Measurements from ENCODE around the gene RASL12.
A peak's percentile ranks its signal among the peaks of the same experiment; 100 is the strongest.
"Not testable (repeated sequence)": the region's sequence is repeated elsewhere in the genome, so short reads cannot be mapped to it uniquely, and the experiment has no call there.

RASL12 gene

GRCh38 chr15:65054333-65055200 lies 13.2 kb downstream of the RASL12 start:
- peak; percentile 82 for DNase-seq

- no peak for DNase-seq
These were observed 14.8 kb downstream of the RASL12 start for GRCh38 chr15:65052956-65053355.

DNA sequence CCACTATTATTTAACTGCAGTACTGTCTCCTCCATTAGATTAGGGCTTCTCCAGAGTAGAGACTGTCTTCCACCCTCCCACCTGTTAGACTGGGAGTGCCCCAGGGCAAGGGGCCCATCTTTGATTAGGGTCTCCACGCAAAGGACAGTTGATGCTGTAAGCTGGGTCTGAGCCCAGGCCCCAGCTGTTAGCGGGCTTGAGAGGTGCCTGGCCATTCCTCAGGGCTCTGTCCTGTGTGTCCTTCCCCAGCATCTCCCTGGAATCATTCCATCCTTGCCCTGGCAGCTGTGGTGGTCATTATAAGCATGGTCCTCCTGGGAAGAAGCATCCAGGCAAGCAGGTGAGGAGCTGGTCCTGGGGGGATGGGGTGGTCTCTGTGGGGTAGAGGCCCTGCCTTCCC lies 16.5 kb downstream of the RASL12 start:
- DNase-seq, result no peak

DNA sequence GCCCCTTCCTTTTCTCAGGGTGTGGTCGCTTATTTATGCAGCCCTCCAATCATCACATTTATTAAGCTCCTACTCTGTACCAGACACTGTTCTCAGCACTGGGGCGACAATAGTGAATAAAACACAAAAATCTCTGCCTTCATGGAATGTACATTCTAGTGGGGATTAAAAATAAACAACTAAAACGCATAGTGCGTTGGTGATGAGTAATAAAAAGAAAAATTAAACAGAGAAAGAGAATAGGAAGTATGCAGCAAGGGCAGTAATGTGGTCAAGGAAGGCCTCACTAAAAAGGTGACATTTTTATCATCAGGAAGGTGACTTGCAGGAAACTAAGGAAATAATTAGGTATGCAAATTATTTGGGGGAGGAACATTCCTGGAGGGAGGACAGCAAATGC lies 17.5 kb downstream of the RASL12 start:
- DNase-seq, result no peak

DNA sequence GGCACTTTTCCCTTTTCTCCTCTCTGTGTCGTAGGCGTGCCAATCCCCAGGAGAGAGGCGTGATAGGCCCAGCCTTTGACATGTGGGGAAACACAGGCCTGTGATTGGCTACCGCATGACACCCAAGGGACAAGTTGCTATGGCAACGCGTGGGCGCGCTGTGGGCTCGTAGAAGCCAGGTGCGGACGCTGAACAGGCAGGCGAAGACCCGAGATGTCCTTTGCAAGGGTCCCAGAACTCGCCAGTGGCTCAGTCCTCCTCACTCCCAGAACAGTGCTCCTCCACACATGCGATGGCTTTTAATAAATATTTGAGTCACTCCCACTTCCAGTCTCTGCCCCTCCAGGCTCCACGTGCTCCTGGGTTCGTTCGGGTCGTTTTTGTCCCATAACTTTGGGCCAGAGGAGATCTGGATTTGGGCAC lies 18.4 kb downstream of the RASL12 start:
- DNase-seq, result peak; percentile 88

- no peak for DNase-seq
These were observed 19.6 kb downstream of the RASL12 start for GRCh38 chr15:65048241-65048640.

DNA sequence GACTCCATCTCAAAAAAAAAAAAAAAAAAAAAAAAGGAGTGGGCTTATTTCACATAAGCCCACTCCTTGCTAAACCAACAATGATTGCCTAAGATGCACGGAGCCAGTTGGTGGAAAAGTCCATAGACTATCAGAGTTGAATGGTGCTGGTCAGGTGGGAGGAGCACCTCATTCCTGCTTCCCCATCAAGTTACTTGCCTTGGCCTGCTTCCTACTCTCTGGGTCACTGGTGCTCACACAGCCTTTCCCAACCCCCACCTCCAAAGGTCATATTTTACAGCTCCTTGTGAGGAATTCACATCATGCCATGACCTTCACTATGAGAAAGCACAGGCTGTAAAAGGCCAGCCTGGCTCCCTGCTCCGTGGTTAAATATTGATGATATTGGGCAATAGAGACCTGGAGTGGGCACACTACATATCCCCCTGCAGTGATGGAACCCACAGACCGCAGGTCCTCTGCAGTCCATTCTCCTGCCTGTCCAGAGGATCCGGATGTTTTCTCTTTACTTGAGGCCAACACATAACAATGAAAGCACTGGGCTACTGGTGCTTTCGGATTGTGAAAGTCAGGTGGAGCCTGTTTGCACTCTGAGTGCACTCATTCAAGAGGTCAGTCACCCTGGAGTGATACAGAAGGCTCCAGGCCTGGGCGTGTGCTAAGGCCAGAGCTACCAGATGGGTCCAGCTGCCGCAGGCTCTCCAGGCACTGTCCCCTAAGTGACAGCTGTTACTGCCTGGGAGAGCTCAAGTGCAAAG lies 22.9 kb downstream of the RASL12 start, which contains the start of gene SLC51B:
TSS of gene SLC51B (plus strand) at position 664 of the 758 bp plus-strand sequence. CDS start 4,618 bp downstream, outside the sequence.
- no peak for DNase-seq

DNA sequence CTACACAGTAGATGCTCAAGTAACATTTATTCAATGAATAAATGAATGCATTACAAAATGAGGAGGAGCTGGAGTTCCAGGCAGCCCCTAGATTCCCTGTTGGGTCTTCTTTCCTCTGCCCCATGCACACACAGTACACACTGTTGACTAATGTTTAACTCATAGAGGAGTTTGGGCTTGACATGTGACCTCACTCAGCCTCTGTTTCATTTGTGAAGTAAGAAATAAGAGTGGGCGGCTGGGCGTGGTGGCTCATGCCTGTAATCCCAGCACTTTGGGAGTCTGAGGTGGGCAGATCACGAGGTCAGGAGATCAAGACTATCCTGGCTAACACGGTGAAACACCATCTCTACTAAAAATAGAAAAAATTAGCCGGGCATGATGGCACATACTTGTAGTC lies 23.6 kb downstream of the RASL12 start:
- not testable (repeated sequence) for DNase-seq

DNA sequence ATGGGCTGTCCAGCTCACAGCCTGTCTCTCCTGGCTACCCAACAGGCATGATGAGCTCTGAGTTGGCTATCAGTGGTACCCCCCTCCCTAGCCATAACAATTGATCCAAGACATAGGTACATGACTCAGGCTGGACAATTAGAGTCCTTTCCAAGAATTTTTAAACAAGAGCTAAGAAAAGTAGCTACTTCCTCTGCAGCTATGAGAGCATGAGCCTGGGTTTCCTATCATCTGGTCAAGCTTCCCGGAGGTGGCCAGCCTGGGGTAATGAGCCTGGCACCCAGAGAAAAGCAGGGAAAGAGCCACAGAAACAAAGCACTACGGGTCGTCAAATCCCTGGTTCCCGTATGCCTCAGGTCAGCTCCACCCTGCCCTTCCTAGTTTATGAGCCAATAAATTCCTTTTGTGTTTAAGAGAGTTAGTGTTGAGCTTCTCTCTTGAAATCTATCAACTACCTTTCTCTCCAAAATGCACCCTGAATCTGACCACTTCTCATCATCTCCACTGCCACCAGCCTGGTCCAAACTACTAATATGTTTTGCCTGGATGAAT lies 24.9 kb downstream of the RASL12 start:
- DNase-seq, result no peak

DNA sequence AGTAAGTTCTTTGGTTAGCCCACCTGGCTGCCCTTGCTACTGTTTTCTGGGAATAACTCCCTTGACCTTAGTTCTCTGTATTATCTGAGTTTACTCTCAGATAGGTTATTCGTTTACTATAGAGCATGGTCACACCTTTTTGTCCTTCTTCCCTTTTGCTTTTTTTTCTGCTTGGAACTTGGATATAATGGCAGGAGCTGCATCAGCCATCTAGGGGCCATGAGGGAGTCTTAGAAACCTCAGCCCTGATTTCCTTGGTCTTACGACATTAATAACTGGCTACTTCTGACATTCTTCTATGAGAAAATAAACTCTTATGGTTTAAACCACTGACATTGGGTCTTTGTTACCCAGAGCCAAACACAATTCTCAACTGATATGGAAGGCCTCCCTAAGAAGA lies 26.0 kb downstream of the RASL12 start:
- no peak for DNase-seq

DNA sequence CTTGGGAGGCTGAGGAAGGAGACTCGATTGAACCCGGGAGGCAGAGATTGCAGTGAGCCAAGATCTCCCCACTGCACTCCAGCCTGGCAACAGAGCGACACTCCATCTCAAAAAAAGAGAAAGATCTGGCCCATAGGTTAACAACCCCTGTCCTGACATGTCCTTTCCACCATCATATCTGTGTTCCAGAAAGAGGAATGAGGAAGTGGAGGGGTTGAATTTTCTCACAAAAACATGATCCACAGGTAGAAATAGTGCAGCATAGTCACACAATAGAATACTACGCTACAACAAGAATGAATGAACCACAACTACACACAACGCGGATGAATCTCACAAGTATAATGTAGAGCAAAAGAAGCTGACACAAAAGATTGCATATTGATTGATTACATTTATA lies 27.3 kb downstream of the RASL12 start:
- DNase-seq, result no peak

GRCh38 chr15:65038836-65039235 lies 29.0 kb downstream of the RASL12 start:
- no peak for DNase-seq

DNA sequence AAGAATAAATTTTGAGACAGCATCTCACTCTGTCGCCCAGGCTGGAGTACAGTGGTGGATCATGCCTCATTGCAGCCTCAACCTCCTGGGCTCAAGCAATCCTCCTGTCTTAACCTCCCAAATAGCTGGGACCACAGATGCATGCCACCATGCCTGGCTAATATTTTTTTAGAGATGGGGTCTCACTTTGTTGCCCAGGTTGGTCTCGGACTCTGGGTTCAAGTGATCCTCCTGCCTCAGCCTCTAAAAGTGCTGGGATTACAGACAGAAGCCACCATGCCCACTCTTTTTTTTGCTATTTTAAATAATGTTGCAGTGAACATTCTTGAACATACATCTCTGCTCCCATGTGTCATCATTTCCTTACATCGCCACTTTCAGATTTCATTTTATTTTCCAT lies 29.4 kb downstream of the RASL12 start:
- no peak for DNase-seq

DNA sequence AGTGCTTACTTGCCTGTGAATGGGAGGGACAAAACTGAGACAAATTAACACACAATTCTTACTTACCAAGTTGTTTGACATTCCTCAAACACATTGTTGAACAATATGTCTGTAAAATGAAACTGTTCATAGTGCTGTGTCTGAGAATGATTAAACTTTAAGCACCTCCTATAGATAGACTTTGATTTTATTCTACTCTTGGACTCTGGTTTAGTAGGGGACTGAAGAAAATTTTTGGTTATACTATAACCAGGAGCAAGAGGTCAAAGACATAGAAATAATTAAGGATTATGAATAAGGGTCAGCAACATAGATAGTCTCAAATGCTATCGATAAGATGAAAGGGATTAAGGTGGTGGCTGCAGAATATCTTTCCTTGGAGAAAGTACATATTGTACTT lies 30.5 kb downstream of the RASL12 start:
- DNase-seq, result no peak

DNA sequence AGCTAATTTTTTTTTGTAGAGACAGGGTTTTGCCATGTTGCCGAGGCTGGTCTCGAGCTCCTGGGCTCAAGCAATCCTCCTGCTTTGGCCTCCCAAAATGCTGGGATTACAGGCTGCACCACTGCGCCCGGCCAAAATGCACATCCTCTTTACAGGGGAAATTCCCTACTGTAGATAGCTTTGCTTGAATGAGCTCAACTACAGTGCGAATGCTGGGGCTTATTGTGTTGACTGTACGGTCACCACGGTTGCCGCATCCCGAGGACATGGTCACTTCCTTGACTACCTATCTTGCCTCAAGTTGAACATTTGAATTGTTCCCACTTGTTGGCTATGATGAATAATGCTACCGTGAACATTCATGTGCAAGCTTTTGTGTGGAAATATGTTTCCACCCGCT lies 33.1 kb downstream of the RASL12 start:
- no peak for DNase-seq

DNA sequence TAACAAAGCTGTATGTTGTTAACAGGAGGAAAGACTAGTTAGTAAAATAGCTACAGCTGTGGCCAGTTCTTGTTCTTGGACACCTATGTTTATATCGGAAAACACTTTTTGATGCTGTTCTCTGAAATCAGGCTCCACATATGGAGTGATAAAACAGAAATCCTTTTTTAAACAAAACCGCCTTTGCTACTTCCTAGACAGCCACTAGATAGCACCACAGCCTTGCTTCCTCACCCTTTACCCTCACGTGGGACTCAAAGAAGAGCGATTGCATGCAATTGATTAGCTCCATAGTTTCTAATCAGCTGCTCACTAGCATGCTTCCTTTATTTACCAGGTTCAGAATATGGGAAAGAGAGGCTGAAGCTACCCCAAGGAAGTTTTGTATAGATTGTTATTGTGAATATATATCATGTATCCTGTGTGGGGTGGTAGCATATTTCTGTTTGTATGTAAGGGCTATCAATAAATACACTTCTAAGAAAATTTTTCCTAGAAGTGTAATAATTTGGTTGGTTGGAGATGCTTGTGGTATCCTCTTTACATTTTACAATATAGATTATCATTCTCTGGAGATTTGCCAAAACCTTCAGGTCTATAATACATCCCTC lies 34.0 kb downstream of the RASL12 start:
- DNase-seq, result no peak

- peak; percentile 45 for DNase-seq
These were observed 34.8 kb downstream of the RASL12 start for GRCh38 chr15:65032801-65033537.

- no peak for DNase-seq
These were observed 38.0 kb downstream of the RASL12 start for GRCh38 chr15:65029736-65030208.

- DNase-seq, result peak; percentile 91
These were observed 38.7 kb downstream of the RASL12 start, which contains the start of gene MTFMT for GRCh38 chr15:65028921-65029735. MTFMT (minus strand) TSS chr15:65029639; CDS start chr15:65029613, 26 bp downstream.

DNA sequence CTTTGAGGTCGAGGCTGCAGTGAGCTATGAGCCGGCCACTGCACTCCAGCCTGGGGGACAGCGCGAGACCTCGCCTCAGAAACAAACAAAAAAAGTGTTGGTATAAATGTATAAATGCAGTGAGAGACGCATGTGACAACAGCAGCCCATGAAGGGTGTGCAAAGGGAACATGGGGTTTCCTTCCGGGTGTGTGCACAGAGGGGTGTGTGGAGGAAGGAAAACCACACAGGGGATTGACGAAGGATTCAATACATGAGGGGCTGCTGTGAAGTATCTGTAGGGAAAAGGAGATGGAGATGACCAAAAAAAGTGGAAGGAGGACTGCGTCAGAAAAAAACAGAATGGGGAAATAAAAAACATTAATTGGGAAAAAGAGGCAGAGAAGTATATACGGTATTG lies 39.5 kb downstream of the RASL12 start:
- no peak for DNase-seq

DNA sequence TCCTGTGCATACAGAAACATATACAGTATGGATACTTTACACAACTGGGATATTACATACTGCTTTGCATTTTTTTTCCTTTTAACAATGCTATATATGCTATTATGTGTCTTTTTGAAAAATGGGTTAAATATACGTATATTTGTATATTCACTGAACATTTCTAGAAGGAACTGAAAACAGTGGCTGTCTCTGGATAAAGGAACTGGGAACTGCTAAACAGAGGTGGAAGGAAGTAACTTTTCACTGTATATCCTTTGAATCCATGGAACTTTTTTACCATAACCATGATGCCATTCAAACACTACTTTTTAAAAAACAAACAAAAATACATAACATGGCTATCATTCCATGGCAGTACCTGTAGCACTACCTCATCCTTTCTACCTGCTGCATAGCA lies 40.2 kb downstream of the RASL12 start:
- no peak for DNase-seq

Data from left hindlimb (tissue), 1 donor.